ENCODE data around the gene C20orf173. TPM values are rescaled to one million over a fixed set of nuclear protein-coding genes. Genes with fewer than 3 reads are reported as not detected.

C20orf173 gene
- polyA plus RNA-seq, 1 donor from 2014 or later, result not detected

GRCh38 chr20:35503281-35503680 is 26.2 kb downstream of the C20orf173 start:
- no peaks in the 10 kb centered on the region for H3K27me3 ChIP-seq (ENCODE audit: insufficient read depth, low read depth, low read length)
- no peak overlapping the region for H3K4me3 ChIP-seq (ENCODE audit: low read length)
- TF ChIP-seq RAD21 (conservative IDR thresholded peaks at IDR 0.05) (no peak), SMC3 (conservative IDR thresholded peaks at IDR 0.05; ENCODE audit: poor library complexity) (no peak), CTCF (IDR thresholded peaks at IDR 0.05; ENCODE audit: poor library complexity, severe bottlenecking) (no peak), MXI1 (conservative IDR thresholded peaks at IDR 0.05; ENCODE audit: poor library complexity, severe bottlenecking) (no peak), EZH2 (IDR thresholded peaks at IDR 0.05; ENCODE audit: borderline replicate concordance, insufficient read depth, low read length, poor library complexity, severe bottlenecking) (no peak), TAF1 (IDR thresholded peaks at IDR 0.05; ENCODE audit: low read depth) (no peak), EP300 (conservative IDR thresholded peaks at IDR 0.05; ENCODE audit: poor library complexity, severe bottlenecking) (no peak), REST (IDR thresholded peaks at IDR 0.05; ENCODE audit: borderline replicate concordance) (no peak), POLR2AphosphoS5 (IDR thresholded peaks at IDR 0.05) (no peak)
- H2AFZ ChIP-seq (ENCODE audit: low read depth, low read length), result no peak overlapping the region
- no peaks in the 10 kb centered on the region for H3K9me2 ChIP-seq (ENCODE audit: insufficient read depth, low read length)
- H3K36me3 ChIP-seq (ENCODE audit: insufficient read depth, low read length), result peaks cover 2% of the 10 kb centered on the region
- no peaks in the 10 kb centered on the region for H3K9me3 ChIP-seq (ENCODE audit: low read length)
- no peak overlapping the region for H3K27ac ChIP-seq (ENCODE audit: low read length)
- H4K20me1 ChIP-seq (ENCODE audit: insufficient read depth), result no peaks in the 10 kb centered on the region
- H3K79me2 ChIP-seq (replicated peaks; ENCODE audit: insufficient read depth, low read length), result no peaks in the 10 kb centered on the region
- no peak overlapping the region for H3K9ac ChIP-seq (ENCODE audit: low read length)
- H3F3A ChIP-seq (ENCODE audit: insufficient read depth, low read length, poor library complexity, severe bottlenecking), result no peaks in the 10 kb centered on the region
- no peak overlapping the region for H3K4me2 ChIP-seq (ENCODE audit: low read length)

GRCh38 chr20:35502352-35502751 is 27.1 kb downstream of the C20orf173 start:
- peaks cover 5% of the 10 kb centered on the region for H3K36me3 ChIP-seq (ENCODE audit: insufficient read depth, low read length)
- no peaks in the 10 kb centered on the region for H3F3A ChIP-seq (ENCODE audit: insufficient read depth, low read length, poor library complexity, severe bottlenecking)
- H3K9ac ChIP-seq (ENCODE audit: low read length), result no peak overlapping the region
- no peak overlapping the region for H3K27ac ChIP-seq (ENCODE audit: low read length)
- H3K9me2 ChIP-seq (ENCODE audit: insufficient read depth, low read length), result no peaks in the 10 kb centered on the region
- no peak overlapping the region for H2AFZ ChIP-seq (ENCODE audit: low read depth, low read length)
- H3K4me2 ChIP-seq (ENCODE audit: low read length), result no peak overlapping the region
- no peaks in the 10 kb centered on the region for H3K79me2 ChIP-seq (replicated peaks; ENCODE audit: insufficient read depth, low read length)
- no peaks in the 10 kb centered on the region for H3K9me3 ChIP-seq (ENCODE audit: low read length)
- no peak overlapping the region for H3K4me3 ChIP-seq (ENCODE audit: low read length)
- no peaks in the 10 kb centered on the region for H4K20me1 ChIP-seq (ENCODE audit: insufficient read depth)
- no peak for TF ChIP-seq RAD21 (conservative IDR thresholded peaks at IDR 0.05)
- no peak for TF ChIP-seq EZH2 (IDR thresholded peaks at IDR 0.05; ENCODE audit: borderline replicate concordance, insufficient read depth, low read length, poor library complexity, severe bottlenecking)
- TF ChIP-seq EP300 (conservative IDR thresholded peaks at IDR 0.05; ENCODE audit: poor library complexity, severe bottlenecking), result no peak
- no peak for TF ChIP-seq MXI1 (conservative IDR thresholded peaks at IDR 0.05; ENCODE audit: poor library complexity, severe bottlenecking)
- TF ChIP-seq REST (IDR thresholded peaks at IDR 0.05; ENCODE audit: borderline replicate concordance), result no peak
- no peak for TF ChIP-seq POLR2AphosphoS5 (IDR thresholded peaks at IDR 0.05)
- no peak for TF ChIP-seq TAF1 (IDR thresholded peaks at IDR 0.05; ENCODE audit: low read depth)
- no peak for TF ChIP-seq CTCF (IDR thresholded peaks at IDR 0.05; ENCODE audit: poor library complexity, severe bottlenecking)
- no peak for TF ChIP-seq SMC3 (conservative IDR thresholded peaks at IDR 0.05; ENCODE audit: poor library complexity)
- no peaks in the 10 kb centered on the region for H3K27me3 ChIP-seq (ENCODE audit: insufficient read depth, low read depth, low read length)

All from neural cell (in vitro differentiated cells).